NCI-H1694 (cell line): ENCODE data around the gene FARP2.
"Not testable (repeated sequence)": the region's sequence is repeated elsewhere in the genome, so short reads cannot be mapped to it uniquely, and the experiment has no call there.

Experiments used
- DNase-seq: peaks from one replicate; lab custom pipeline; 2025; lab: John Stamatoyannopoulos, UW

FARP2 gene

DNA sequence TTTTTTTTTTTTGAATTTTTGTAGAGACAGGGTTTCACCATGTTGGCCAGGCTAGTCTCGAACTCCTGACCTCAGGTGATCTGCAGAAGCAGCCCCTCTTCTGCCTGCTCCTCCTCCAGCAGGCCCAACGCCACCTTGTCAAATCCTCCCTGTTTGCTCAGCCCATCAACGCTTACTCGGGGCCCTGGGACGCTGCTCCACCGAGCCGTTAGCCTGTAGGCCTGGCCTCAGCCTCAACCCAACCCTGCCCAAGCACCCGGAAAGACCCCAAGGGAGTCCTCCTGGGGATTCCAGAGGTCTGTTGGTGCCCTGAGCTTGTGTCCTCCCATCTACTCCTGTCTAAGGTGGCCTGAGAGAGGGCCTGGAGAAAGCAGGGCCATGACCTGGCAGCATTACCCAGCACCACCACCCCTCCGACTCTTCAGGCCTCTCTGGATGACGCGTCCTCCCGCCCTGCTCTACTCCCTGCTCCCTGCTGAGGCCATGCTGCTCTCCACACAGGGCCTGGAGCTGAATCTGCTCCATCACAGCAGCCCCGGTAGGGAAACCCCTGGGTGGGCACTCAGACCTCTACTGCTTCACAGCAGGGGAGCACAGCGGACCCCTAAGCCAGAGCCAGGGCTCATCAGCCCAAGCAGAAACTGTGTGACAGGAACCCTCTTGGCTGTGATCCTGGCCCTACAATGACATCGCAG, 149.1 kb downstream of the FARP2 start:
- no peak for DNase-seq

DNA sequence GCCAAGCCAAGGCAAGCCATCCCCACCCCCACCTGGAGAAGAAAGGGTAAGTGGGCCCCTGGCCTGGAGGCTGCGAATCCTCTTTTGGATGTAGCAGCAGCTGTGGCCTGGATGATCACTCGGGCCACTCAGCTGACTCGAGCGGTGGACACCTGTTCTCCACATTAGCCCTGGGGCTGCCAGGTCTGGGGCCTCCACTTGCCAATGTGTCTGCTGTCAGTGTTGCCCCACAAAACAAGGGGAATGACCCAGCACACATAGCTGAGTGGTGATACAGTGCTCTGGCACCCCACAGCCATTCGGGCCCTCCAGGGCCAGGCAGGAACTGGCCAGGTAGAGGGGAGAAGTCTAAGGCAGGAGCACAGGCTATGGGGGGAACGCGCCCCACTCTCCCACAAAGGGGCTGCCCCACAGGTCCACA, 149.7 kb downstream of the FARP2 start:
- no peak for DNase-seq

DNA sequence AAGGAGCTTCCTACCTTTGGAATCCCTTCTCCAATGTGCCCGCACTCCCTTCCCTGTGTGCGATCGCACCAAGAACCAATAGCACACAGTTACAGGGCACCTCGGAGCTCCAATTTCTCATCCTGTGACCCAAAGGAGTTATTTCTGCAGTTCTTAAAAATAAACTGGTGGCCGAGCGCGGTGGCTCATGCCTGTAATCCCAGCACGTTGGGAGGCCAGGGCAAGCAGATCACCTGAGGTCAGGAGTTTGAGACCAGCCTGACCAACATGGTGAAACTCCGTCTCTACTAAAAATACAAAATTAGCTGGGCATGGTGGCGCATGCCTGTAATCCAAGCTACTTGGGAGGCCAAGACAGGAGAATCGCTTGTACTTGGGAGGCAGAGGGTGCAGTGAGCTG, 150.2 kb downstream of the FARP2 start:
- not testable (repeated sequence) for DNase-seq

DNA sequence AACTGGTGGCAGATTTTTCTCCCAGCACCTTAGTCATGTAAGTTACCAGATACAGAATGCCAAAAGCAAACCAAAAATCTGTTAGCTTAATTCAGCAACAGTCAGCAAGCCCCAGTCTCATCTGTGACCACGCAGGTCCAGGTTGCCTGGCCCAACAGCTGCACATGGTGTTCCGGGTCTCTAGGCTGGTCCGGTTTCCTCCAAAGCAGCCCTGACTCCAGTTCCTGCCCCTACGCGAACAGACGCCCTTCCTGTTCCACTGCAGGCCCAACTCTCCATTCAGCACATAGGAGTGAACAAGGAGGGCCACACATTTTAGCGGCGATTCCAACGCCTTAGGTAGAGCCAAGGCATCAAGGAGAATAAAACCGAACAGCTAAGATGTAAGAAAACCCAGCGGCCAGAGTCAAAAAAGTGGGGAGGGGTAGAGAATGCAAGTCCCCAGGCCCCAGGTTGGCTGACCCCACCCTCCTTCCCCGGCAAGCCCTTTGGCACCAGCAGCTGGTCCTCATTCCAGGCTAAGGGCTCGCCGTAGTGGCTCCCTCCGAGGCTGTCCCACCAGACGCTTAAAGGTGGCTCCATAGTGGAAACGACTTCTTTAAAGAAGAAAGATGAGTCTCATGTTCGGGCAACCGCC, 150.8 kb downstream of the FARP2 start:
- no peak for DNase-seq

DNA sequence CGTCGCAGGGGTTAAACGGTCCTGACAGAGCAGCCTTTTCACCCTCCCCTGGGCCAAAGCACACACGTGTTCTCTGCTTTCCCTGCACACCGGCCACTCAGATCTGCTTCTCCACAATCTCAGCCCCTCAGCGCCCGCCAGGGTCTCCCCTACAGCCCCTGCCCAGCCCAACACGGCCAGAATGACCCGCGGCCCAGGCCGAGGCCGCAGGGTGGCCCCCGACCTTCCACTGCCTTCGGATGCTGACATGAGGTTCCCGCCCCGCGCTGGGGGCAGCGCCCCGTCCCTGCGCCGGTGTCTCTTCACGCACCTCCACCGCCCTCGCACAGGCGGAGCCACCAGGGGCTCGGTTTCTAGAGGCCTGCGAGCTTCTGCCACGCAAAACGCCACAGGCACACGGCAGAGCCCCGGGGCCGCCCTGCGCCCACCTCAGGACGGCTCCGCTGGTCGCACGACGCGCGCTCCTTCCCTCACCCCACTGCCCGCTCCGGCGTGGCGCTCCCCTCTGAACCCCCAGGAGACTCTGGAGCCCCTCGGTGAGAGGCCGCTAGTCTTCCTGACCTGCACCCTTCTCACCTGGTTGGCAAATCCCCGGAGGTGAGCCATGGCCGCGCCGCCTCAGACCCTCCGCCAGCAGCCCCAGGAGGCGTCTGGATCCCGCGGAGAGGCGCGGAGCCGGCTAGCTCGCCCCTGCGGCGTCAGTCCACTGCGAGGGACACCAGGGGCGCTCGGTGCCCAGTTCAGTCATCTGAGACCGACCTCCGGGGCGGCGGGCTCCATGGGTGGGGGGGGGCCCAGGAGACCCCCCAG, 151.6 kb downstream of the FARP2 start:
- DNase-seq: no peak

DNA sequence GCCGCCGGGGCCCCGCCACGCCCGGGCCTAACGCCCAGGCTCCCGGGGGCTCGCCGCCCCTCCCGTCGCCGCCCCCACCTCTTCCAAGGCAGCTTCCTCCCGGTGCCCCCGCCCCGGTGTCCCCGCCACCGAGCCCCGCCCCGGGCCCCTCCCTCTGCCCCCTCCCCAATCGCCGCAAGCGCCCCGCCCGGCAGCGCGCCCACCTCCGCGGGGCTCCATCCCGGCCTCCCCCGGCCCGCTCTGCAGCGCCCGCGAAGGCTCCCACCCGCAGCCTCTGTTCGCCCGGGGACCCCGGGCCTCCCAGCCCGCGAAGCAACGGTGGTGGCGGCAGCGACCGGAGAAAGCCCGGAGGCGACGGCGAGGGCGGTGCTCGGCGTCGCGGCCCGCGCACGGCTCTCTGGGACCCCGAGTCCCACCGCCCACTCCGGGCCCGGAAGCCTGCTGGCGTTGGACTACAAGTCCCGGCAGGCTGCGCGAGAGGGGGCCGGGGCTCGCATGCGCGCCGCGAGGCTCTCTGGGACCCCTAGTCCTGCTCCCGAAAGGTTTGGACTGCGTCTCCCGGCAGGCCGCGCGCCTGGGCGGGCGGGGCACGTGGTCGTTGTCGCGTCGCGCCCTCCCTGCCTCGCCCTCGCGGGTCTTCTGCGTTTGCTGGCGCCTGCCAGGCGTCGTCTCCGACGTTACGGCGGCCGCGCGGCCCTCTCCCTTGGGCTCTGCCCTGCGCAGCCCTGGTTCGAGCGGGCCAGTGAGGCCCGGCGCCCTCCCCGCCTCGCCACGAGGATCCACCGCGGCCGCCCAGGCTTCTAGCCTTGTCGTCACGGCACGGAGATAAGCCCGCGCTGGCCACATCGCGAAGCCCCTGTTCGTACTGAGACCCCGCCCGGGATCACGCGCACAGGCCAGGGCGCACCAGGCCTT, 152.4 kb downstream of the FARP2 start, which contains the start of gene STK25:
TSS of gene STK25 (minus strand) at position 345 of the 915 bp plus-strand sequence. CDS start 549 bp downstream, outside the sequence.
- DNase-seq: peak; percentile 96

DNA sequence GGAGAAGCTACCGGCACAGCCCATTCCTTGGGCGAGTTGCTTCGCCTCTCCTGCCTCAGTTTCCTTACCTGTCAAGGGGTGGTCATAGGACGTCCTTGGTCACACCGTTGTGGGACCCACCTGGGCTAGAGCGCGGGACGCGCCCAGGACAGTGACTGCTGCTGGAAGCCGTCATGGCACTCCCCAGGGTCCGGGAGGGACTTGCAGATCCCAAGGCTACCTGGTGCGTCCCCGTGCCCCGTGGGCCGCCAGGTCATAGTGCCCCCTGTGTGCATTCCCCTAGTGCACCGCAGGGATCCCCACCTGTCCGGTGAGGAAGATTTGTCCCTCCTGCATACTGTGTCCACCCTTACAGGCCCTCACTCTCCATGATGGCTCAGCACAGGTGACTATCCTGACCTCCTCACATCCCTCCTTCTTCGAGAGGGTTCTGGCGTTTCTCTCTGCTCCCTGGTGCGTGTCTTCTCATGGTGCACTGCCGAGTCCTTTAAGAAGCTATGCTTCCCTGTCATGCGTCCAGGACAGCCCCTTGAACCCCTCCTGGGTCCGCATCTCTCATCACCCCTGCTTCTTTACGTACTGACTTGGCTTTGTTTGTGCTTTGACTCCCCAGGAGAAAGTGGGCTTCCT, 153.2 kb downstream of the FARP2 start:
- DNase-seq: no peak

DNA sequence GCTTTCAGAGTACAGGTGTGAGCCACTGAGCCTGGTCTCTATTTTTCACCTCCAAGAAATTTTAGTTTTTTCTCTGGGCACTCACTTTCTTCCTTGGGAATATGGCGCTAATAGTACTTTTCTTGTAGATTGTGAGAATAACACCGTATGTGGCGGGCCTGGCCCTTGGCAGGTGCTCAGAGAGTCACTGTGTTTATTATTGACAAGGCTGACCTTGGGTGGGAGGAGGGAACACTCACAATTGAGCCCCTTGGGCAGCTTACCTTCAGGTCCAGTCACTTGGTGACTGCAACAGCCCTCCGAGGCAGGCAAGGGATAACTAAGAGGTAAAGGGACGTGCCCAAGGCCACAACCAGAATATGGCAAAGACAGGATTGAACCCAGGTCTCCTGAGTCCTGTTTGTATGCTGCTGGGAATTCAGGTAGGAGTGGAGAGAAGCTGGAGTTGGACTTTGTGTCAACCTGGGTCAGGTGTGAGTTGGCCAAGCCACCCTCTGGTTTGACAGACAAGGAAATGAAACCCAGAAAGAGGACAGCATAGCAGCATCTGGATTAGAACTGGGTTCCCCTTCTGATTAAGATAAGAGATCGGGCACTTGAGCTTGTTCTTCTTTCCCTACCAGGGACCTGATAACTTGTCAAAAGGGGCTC, 155.1 kb downstream of the FARP2 start:
- no peak for DNase-seq

DNA sequence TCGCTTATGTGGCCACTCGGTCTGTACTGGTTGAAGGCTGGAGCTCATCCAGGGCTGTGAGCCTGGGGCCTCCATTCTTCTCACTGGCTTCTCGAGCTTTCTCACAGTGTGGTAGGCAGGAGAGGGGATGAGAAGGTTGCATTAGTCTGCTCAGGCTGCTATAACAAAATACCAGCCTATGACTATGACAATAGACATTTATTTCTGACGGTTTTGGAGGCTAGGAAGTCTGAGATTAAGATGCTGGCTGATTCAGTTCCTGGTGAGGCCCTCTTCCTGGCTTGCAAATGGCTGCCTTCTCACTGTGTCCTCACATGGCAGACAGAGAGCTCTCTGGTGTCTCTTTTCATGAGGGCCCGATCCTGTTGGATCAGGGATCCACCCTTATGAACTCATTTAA, 158.5 kb downstream of the FARP2 start:
- DNase-seq: no peak

DNA sequence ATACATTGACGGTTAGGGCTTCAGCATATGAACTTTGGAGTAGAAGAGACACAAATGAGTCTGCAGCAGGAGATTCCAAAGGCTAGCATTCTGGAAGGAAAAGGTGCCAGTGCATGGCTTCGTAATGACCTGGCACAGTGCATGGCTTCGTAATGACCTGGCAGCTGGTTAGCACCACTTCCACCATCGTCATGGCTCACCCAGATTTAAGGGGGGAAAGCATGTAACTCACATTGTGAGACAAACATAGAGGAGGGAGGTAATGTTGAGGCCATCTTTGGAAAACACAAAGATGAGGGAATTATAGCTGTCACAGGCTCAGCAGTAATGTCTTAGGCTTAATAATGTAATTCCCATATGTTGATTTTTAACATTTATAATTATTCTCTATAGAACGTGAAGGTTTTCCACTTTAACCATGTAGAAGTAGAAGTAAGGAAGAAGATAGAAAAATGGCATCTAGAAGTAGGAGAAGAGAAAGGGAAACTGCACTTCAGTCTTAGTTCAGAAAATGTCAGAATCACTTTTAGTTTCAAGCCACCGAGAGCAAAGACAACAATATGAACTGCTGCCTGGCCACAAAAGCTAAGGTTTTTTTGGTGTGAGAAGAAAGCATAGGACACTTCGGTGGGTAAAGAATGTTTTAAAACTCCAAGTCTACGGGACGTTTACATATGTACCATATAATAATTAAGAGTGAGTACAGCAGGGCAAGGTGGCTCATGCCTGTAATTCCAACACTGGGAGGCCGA, 159.1 kb downstream of the FARP2 start:
- no peak for DNase-seq

DNA sequence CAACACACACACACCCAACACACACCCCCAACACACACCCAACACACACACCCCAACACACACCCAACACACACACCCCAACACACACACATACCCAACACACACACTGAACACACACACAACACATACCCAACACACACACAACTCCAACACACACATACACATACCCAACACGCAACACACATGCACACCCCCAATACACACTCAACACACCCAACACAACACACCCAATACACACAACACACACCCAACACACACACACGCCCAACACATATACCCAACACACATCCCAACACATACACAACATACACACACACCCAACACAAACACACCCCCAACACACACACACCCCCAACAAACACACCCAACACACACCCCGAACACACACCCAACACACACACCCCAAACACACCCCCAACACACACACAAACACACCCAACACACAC, 160.5 kb downstream of the FARP2 start:
- no peak for DNase-seq

DNA sequence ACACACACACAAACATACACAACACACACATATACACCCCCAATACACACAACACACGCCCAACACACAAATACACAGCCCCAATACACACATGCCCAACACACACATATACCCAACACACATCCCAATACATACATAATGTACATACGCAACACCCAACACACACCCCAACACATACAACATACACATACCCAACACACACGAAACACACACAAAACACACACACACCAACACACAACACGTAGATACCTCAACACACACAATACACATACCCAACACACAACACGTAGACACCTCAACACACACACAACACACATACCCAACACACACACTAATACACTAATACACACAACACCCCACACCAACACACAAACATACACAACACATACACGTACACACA, 161.2 kb downstream of the FARP2 start:
- no peak for DNase-seq

DNA sequence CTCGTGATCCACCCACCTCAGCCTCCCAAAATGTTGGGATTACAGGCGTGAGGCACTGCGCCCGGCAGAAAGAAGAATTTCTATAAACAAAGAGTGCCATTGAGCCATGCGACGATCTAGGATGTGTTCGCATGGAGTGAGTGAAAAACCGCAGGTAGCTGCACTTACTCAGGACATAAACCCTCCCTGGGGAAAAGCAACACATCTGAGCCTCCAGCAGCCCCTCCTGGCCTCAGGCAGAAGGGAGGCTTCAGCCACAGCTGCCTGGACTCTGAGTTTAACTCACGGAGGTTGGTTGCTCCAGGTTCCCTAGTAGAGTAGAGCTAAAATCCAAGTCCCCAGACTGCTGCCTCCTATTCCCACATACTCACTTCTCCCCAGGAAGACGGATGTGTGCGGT, 163.6 kb downstream of the FARP2 start:
- no peak for DNase-seq

DNA sequence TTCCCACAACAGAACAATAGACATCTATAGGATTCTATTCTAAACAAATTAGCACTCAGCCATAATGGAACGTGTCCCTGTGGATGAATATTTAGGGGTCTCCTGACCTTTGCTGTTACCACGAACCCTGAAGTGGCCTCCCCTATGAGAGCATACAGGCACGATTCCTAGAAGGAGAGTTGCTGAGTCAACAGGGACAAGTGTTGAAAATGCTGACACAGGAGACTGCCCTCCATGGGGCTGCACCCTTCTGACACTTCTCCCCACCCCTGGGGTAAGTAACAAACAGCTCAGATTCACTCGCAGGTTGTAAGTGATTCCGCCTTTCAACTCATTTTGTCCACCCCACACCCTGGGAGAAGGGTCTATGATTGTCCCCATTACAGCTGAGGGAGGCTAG, 166.4 kb downstream of the FARP2 start:
- DNase-seq: no peak

DNA sequence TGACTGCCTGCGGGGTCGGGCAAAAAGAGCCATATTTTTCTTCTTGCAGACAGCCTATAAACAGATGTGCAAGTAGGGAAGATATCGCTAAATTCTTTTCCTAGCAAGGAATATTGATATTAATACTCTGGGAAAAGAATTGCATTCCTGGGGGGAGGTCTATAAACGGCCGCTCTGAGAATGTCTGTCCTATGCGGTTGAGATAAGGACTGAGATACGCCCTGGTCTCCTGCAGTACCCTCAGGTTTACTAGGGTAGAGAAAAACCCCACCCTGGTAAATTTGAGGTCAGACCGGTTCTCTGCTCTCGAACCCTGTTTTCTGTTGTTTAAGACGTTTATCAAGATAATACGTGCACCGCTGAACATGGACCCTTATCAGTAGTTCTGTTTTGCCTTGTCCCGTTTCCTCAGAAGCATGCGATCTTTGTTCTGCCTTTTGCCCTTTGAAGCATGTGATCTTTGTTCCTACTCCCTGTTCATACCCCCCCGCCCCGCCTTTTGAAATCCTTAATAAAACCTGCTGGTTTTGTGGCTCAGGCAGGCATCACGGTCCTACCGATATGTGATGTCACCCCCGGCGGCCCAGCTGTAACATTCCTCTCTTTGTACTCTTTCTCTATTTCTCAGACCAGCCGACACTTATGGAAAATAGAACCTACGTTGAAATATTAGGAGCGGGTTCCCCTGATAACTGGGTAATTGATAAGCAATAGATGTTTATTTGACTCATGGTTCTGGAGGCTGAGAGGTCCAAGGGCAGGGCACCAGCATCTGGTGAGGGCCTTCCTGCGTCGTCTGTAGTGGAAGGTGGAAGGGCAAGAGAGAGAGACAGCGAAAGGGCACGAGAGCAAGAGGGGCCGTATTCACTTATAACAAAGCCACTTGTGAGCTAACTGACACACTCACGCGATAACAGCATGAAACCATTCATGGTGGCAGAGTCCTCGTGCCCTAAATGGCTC, 170.0 kb downstream of the FARP2 start:
- DNase-seq: not testable (repeated sequence)

DNA sequence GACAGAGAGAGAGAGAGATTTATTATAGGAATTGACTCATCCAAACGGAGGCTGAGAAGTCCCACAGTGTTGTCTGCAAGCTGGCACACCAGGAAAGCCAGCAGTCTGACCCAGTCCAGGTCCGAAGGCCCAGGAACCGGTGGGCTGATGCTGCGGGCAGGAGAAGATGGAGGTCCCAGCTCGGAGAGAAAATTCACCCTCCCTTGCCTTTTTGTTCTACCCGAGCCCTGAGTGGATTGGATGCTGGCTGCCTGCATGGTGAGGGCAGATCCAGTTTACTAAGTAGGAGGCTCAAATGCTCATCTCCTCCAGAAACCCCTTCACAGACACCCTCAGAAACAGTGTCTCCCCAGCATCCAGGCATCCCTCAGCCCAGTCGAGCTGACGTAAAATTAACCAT, 174.5 kb downstream of the FARP2 start:
- DNase-seq: no peak

DNA sequence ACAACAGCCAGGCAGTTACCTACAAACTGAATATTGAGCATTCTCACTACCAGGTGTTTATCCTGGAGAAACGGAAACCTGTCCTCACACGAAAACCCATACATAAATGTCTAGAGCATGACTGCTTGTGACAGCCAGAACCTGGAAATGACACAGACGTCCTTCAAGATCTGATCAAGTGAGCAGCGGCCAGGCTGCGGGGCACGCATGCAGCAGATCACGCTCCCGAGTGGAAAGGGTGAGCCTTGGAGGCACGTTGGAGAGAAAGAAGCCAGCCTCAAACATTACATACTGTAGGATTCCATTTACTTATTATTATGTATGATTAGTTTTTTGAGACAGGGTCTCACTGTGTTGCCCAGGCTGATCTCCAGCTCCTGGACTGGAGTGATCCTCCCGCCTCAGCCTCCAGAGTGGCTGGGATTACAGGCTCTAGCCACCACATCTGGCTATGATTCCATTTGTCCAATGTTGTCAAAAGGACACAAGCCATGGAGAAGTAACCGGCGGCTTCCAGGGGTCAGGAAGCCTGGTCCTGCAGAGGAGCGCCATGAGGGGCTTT, 175.2 kb downstream of the FARP2 start:
- DNase-seq: no peak

DNA sequence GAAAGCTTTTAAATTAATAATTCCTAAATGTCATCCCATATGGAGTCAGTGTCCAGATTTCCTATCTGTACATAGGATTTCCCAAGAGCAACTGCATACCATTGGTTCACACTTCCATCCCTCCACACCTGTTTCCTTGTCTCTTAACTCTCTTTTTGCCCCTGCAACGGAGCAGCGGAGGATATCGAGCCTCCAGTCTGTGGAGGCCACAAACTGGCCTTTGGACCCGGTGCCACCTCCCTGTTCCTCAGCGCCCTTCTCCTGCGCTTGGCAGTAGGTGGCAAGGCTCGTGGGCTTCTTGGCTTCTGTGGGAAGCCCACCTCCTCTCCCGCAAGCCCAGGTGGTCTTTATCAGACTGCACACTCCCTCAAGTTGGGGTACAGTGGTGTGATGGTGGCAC, 176.1 kb downstream of the FARP2 start:
- no peak for DNase-seq
